K562 (cell line): ENCODE data around the gene ITSN1. TPM values are rescaled to one million over a fixed set of nuclear protein-coding genes. Genes with fewer than 3 reads are reported as not detected.
A peak's percentile ranks its signal among the peaks of the same experiment; 100 is the strongest.

ENCODE experiments used
- CSDE1 ChIP-seq, 2 experiments: fragments of 450-650 bp; IDR thresholded peaks; 2 replicates each; pipeline ENCODE4 v1.6.1; 2016; ENCODE audit warnings: mild to moderate bottlenecking in 1 of 2
- ELF1 ChIP-seq: fragments of 200-800 bp; sonication (Bioruptor generic); IDR thresholded peaks from 2 replicates; pipeline ENCODE4 v1.6.1; 2016; ENCODE audit warnings: missing genetic modification characterization, missing compliant biosample characterization
- ELK1 ChIP-seq: sonication (generic); formaldehyde crosslinking; IDR thresholded peaks from 2 replicates; pipeline ENCODE4 v1.8.1; 2022; ENCODE audit warnings: missing genetic modification reagents
- ETV5 ChIP-seq: sonication (generic); formaldehyde crosslinking; IDR thresholded peaks from 2 replicates; pipeline ENCODE4 v1.4.0; 2020; ENCODE audit warnings: low read depth, mild to moderate bottlenecking, missing genetic modification reagents
- GABPB2 ChIP-seq: fragments of 250-450 bp; sonication (Bioruptor Pico); conservative IDR thresholded peaks from 2 replicates; pipeline ENCODE4 v1.5.1; 2021; ENCODE audit warnings: mild to moderate bottlenecking
- GATAD2A ChIP-seq: fragments of 450-650 bp; IDR thresholded peaks from 2 replicates; pipeline ENCODE4 v1.6.1; 2017
- KAT2B ChIP-seq: IDR thresholded peaks from one replicate; pipeline ENCODE4 v1.6.1; 2012; ENCODE audit warnings: low read depth, mild to moderate bottlenecking, control low read depth, inconsistent platforms, low read length, moderate library complexity
- MTF1 ChIP-seq: fragments of 250-450 bp; sonication (Bioruptor Pico); IDR thresholded peaks from 2 replicates; pipeline ENCODE4 v1.9.0; 2021; ENCODE audit warnings: moderate library complexity, mild to moderate bottlenecking, inconsistent platforms, borderline replicate concordance
- RBM14 ChIP-seq: fragments of 200-400 bp; formaldehyde crosslinking; IDR thresholded peaks from 2 replicates; pipeline ENCODE4 v1.6.1; 2018; ENCODE audit warnings: low read depth, mild to moderate bottlenecking, low read length, moderate library complexity, borderline replicate concordance; ENCODE audit not compliant: insufficient read depth
- RBM39 ChIP-seq: fragments of 200-400 bp; formaldehyde crosslinking; optimal IDR thresholded peaks from 2 replicates; pipeline ENCODE3; 2018; ENCODE audit warnings: low read depth, low read length
- SREBF1 ChIP-seq: fragments of 150-350 bp; IDR thresholded peaks from 2 replicates; pipeline ENCODE4 v1.6.1; 2014; ENCODE audit warnings: antibody characterized with exemption, low read depth, low read length, borderline replicate concordance
- SRSF9 ChIP-seq: fragments of 200-400 bp; formaldehyde crosslinking; IDR thresholded peaks from 2 replicates; pipeline ENCODE4 v1.6.1; 2017; ENCODE audit warnings: low read depth, low read length, borderline replicate concordance
- STAT5A ChIP-seq: IDR thresholded peaks from 2 replicates; pipeline ENCODE4 v1.6.1; 2012; ENCODE audit warnings: low read length, inconsistent platforms, borderline replicate concordance
- TAF15 ChIP-seq: fragments of 200-400 bp; formaldehyde crosslinking; IDR thresholded peaks from 2 replicates; pipeline ENCODE4 v1.6.1; 2017; ENCODE audit warnings: mild to moderate bottlenecking, low read depth, low read length, moderate library complexity
- TAF7 ChIP-seq: fragments of 450-650 bp; IDR thresholded peaks from 2 replicates; pipeline ENCODE4 v1.6.1; 2016; ENCODE audit warnings: missing genetic modification characterization, missing compliant biosample characterization
- TCF7 ChIP-seq: sonication (generic); IDR thresholded peaks from 2 replicates; pipeline ENCODE4 v1.6.1; 2016; ENCODE audit warnings: antibody characterized with exemption, borderline replicate concordance
- TGIF2 ChIP-seq: sonication (generic); formaldehyde crosslinking; IDR thresholded peaks from 2 replicates; pipeline ENCODE4 v1.8.1; 2022; ENCODE audit warnings: mild to moderate bottlenecking, missing genetic modification reagents, moderate library complexity
- THRAP3 ChIP-seq: fragments of 450-650 bp; IDR thresholded peaks from 2 replicates; pipeline ENCODE4 v1.6.1; 2016; ENCODE audit warnings: mild to moderate bottlenecking, inconsistent platforms, borderline replicate concordance
- ZNF232 ChIP-seq: sonication (generic); formaldehyde crosslinking; IDR thresholded peaks from 2 replicates; pipeline ENCODE4 v1.8.0; 2022; ENCODE audit warnings: mild to moderate bottlenecking, missing genetic modification reagents
- ZNF316 ChIP-seq: fragments of 450-650 bp; IDR thresholded peaks from 2 replicates; pipeline ENCODE4 v1.6.1; 2016
- ZNF586 ChIP-seq: fragments of 450-650 bp; formaldehyde crosslinking; conservative IDR thresholded peaks from 2 replicates; pipeline ENCODE4 v1.4.0; 2020; ENCODE audit warnings: mild to moderate bottlenecking, moderate library complexity
- ZNF764 ChIP-seq: fragments of 250-450 bp; sonication (Bioruptor Pico); IDR thresholded peaks from 2 replicates; pipeline ENCODE4 v1.4.0; 2020; ENCODE audit warnings: low read depth, mild to moderate bottlenecking, moderate library complexity
- ZNF77 ChIP-seq: fragments of 250-450 bp; sonication (Bioruptor Pico); IDR thresholded peaks from 2 replicates; pipeline ENCODE4 v1.5.0; 2020
- ZNF778 ChIP-seq: fragments of 450-650 bp; formaldehyde crosslinking; IDR thresholded peaks from 2 replicates; pipeline ENCODE4 v1.4.0; 2020; ENCODE audit warnings: mild to moderate bottlenecking, moderate library complexity
- ZNF79 ChIP-seq: fragments of 250-450 bp; sonication (Bioruptor Pico); IDR thresholded peaks from 2 replicates; pipeline ENCODE4 v1.4.0; 2020; ENCODE audit warnings: low read depth, mild to moderate bottlenecking, moderate library complexity
- polyA plus RNA-seq, 8 experiments: library from polyadenylated mRNA; depleted of rRNA in 4 of 8; stranded (reverse) in 5 of 8; unstranded in 3 of 8; fragments of >200 nt; fragmentation: Nextera tagmentation in 2 of 8; fragmentation: Illumina TruSeq in 1 of 8; extraction: Ambion mirVana in 2 of 8; extraction: Trizol in 1 of 8; gene quantifications; 2 replicates each; pipeline versions ENCODE4 v1.2.1 to v1.2.3, GENCODE V29; 2011 to 2014; ENCODE audit warnings: inconsistent platforms in 1 of 8, missing spikeins in 1 of 8
- total RNA-seq, 7 experiments: library from RNA; depleted of rRNA in 6 of 7; stranded (reverse); fragments of >200 nt in 6 of 7; fragmentation: Illumina TruSeq in 2 of 7; extraction: Trizol in 2 of 7; gene quantifications; 2 replicates each; pipeline versions ENCODE4 v1.2.1 to v1.2.3, GENCODE V29; 2011 to 2021; ENCODE audit warnings: low replicate concordance in 1 of 7
- TF ChIP-seq, protein P1 (sequence below): fragments of 250-450 bp; sonication (Bioruptor Pico); IDR thresholded peaks from 2 replicates; pipeline ENCODE4 v1.5.0; 2020; ENCODE audit warnings: mild to moderate bottlenecking, borderline replicate concordance

The ITSN1 gene
- total and polyA plus RNA-seq, 9 of the 15 experiments (the other 6 are each of a cell fraction or from before 2014, with no cell fraction given): 1.1 to 12.6 (median 4.8) TPM

- TF ChIP-seq GATAD2A: peak; percentile 43; the same call in 1 of the 2 replicates
- TF ChIP-seq ZNF316: peak; percentile 26; the same call in 1 of the 2 replicates
- TF ChIP-seq TAF15: no peak
- no peak for TF ChIP-seq ZNF778 (CRISPR knock-in tag)
- TF ChIP-seq ZNF586: no peak
- TF ChIP-seq ZNF77 (CRISPR knock-in tag): no peak
- TF ChIP-seq THRAP3: no peak
- no peak for TF ChIP-seq TGIF2 (CRISPR knock-in tag)
- TF ChIP-seq MTF1 (CRISPR knock-in tag): no peak
- TF ChIP-seq CSDE1 (IDR thresholded peaks at IDR 0.05): no peak
- no peak for TF ChIP-seq TAF7 (tag)
- TF ChIP-seq ZNF79 (CRISPR knock-in tag): no peak
- TF ChIP-seq ETV5 (CRISPR knock-in tag): peak; percentile 62; the same call in 1 of the 2 replicates
- no peak for TF ChIP-seq ELK1 (CRISPR knock-in tag)
- no peak for TF ChIP-seq TCF7
- TF ChIP-seq STAT5A: 0 out of 2 replicates have a peak, but pooled peaks have one; percentile 8
- TF ChIP-seq KAT2B: no peak
- 0 out of 2 replicates have a peak, but pooled peaks have one; percentile 19 for TF ChIP-seq ZNF764
- no peak for TF ChIP-seq RBM39
- TF ChIP-seq RBM14: no peak
- TF ChIP-seq GABPB2: no peak
- TF ChIP-seq SRSF9: no peak
- no peak for TF ChIP-seq SREBF1
- TF ChIP-seq, protein P1, sequence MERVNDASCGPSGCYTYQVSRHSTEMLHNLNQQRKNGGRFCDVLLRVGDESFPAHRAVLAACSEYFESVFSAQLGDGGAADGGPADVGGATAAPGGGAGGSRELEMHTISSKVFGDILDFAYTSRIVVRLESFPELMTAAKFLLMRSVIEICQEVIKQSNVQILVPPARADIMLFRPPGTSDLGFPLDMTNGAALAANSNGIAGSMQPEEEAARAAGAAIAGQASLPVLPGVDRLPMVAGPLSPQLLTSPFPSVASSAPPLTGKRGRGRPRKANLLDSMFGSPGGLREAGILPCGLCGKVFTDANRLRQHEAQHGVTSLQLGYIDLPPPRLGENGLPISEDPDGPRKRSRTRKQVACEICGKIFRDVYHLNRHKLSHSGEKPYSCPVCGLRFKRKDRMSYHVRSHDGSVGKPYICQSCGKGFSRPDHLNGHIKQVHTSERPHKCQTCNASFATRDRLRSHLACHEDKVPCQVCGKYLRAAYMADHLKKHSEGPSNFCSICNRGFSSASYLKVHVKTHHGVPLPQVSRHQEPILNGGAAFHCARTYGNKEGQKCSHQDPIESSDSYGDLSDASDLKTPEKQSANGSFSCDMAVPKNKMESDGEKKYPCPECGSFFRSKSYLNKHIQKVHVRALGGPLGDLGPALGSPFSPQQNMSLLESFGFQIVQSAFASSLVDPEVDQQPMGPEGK: no peak
- TF ChIP-seq ZNF232 (CRISPR knock-in tag): no peak
- TF ChIP-seq ELF1 (tag): peak; percentile 60; the same call in 1 of the 2 replicates
Measured at GRCh38 chr21:33642027-33642895, at the start of gene ITSN1 (continued).
